Prostate gland (tissue), 2 donors: ENCODE data around the gene DROSHA.

Source experiments
- POLR2A ChIP-seq: fragments of 450-650 bp; IDR thresholded peaks from one replicate; pipeline ENCODE4 v1.6.1; 2016; ENCODE audit warnings: antibody characterized with exemption, mild to moderate bottlenecking
- POLR2AphosphoS5 ChIP-seq: sonication (generic); formaldehyde crosslinking; IDR thresholded peaks from one replicate; pipeline ENCODE4 v1.6.1; 2017; ENCODE audit warnings: antibody characterized with exemption
- TF ChIP-seq, protein P1 (sequence below), 4 experiments: fragments of 200-600 bp in 2 of 4; fragments of 450-650 bp in 2 of 4; sonication (generic) in 2 of 4; IDR thresholded peaks; 1 replicate in 3 of 4; 2 replicates in 1 of 4; pipeline ENCODE4 v1.5.1; 2016 to 2019; ENCODE audit warnings: antibody characterized with exemption in 4 of 4, mild to moderate bottlenecking in 2 of 4, moderate library complexity in 2 of 4

DNA sequence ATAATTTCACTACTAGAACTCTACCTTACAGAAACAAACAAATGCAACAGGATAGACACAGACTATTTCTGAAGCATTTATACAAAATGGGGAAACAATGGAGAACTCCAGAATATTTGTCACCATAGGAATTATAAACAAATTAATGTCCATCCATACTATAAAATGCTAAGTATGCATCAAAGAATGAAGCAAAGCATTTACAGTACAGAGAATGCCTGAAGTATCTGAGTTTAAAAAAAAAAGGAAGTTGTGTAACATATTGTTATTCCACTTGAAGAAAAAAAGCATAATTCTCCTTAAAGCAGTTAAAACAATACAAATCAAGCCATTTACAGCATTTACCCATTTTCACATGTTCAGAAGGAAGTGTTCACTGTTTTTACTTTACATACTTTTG, 53.0 kb downstream of the DROSHA start:
- no peak for TF ChIP-seq POLR2A
- TF ChIP-seq, protein P1, sequence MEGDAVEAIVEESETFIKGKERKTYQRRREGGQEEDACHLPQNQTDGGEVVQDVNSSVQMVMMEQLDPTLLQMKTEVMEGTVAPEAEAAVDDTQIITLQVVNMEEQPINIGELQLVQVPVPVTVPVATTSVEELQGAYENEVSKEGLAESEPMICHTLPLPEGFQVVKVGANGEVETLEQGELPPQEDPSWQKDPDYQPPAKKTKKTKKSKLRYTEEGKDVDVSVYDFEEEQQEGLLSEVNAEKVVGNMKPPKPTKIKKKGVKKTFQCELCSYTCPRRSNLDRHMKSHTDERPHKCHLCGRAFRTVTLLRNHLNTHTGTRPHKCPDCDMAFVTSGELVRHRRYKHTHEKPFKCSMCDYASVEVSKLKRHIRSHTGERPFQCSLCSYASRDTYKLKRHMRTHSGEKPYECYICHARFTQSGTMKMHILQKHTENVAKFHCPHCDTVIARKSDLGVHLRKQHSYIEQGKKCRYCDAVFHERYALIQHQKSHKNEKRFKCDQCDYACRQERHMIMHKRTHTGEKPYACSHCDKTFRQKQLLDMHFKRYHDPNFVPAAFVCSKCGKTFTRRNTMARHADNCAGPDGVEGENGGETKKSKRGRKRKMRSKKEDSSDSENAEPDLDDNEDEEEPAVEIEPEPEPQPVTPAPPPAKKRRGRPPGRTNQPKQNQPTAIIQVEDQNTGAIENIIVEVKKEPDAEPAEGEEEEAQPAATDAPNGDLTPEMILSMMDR (IDR thresholded peaks at IDR 0.05), result no peak
- TF ChIP-seq POLR2AphosphoS5, result no peak
